Transverse colon (tissue), 4 donors: ENCODE results near the gene JADE2.
"Not testable (repeated sequence)": the region's sequence is repeated elsewhere in the genome, so short reads cannot be mapped to it uniquely, and the experiment has no call there.

Source experiments
- EP300 ChIP-seq: sonication (generic); formaldehyde crosslinking; IDR thresholded peaks from one replicate; pipeline ENCODE4 v1.6.1; 2017; ENCODE audit warnings: antibody characterized with exemption, low read depth
- POLR2A ChIP-seq: fragments of 450-650 bp; IDR thresholded peaks from one replicate; pipeline ENCODE4 v1.6.1; 2016; ENCODE audit warnings: antibody characterized with exemption, mild to moderate bottlenecking, moderate library complexity
- POLR2AphosphoS5 ChIP-seq, 3 donors: sonication (generic); formaldehyde crosslinking; IDR thresholded peaks; one replicate each; pipeline ENCODE4 v1.6.1; 2016; ENCODE audit warnings: antibody characterized with exemption in 3 of 3
- TF ChIP-seq, protein P1 (sequence below), 5 experiments: fragments of 200-600 bp in 3 of 5; fragments of 450-650 bp in 2 of 5; sonication (generic) in 3 of 5; IDR thresholded peaks; 1 replicate in 2 of 5; 2 replicates in 3 of 5; pipeline ENCODE4 v1.5.1; 2016 to 2017; ENCODE audit warnings: antibody characterized with exemption in 5 of 5, inconsistent platforms in 3 of 5, mild to moderate bottlenecking in 2 of 5, moderate library complexity in 1 of 5

DNA sequence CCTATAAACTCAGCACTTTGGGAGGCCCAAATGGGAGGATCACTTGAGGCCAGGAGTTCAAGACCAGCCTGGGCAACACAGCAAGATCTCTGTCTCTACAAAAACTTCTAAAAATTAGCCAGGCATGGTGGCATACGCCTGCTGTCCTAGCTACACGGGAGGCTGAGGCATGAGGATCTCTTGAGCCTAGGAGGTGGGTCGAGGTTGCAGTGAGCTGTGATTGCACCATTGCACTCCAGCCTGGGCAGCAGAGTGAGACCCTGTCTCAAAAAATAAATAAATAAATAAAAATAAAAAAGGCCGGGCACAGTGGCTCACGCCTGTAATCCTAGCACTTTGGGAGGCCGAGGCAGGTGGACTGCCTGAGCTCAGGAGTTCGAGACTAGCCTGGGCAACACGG, 8.5 kb upstream of the JADE2 start:
- TF ChIP-seq, protein P1, sequence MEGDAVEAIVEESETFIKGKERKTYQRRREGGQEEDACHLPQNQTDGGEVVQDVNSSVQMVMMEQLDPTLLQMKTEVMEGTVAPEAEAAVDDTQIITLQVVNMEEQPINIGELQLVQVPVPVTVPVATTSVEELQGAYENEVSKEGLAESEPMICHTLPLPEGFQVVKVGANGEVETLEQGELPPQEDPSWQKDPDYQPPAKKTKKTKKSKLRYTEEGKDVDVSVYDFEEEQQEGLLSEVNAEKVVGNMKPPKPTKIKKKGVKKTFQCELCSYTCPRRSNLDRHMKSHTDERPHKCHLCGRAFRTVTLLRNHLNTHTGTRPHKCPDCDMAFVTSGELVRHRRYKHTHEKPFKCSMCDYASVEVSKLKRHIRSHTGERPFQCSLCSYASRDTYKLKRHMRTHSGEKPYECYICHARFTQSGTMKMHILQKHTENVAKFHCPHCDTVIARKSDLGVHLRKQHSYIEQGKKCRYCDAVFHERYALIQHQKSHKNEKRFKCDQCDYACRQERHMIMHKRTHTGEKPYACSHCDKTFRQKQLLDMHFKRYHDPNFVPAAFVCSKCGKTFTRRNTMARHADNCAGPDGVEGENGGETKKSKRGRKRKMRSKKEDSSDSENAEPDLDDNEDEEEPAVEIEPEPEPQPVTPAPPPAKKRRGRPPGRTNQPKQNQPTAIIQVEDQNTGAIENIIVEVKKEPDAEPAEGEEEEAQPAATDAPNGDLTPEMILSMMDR (IDR thresholded peaks at IDR 0.05): not testable (repeated sequence)
- TF ChIP-seq POLR2A; POLR2AphosphoS5 (IDR thresholded peaks at IDR 0.05); EP300: not testable (repeated sequence)
